T-helper 9 cell (primary cell): ENCODE results near the gene CDC25B.

ENCODE experiments used
- DNase-seq: peaks from one replicate; pipeline ENCODE4 v3.0.0-alpha.2; 2020
- total RNA-seq, 2 donors: gene quantifications; one replicate each; lab custom pipeline; 2026; lab: John Stamatoyannopoulos, UW

CDC25B gene
- 144 to 246 reads per million in 2 donors for total RNA-seq

DNA sequence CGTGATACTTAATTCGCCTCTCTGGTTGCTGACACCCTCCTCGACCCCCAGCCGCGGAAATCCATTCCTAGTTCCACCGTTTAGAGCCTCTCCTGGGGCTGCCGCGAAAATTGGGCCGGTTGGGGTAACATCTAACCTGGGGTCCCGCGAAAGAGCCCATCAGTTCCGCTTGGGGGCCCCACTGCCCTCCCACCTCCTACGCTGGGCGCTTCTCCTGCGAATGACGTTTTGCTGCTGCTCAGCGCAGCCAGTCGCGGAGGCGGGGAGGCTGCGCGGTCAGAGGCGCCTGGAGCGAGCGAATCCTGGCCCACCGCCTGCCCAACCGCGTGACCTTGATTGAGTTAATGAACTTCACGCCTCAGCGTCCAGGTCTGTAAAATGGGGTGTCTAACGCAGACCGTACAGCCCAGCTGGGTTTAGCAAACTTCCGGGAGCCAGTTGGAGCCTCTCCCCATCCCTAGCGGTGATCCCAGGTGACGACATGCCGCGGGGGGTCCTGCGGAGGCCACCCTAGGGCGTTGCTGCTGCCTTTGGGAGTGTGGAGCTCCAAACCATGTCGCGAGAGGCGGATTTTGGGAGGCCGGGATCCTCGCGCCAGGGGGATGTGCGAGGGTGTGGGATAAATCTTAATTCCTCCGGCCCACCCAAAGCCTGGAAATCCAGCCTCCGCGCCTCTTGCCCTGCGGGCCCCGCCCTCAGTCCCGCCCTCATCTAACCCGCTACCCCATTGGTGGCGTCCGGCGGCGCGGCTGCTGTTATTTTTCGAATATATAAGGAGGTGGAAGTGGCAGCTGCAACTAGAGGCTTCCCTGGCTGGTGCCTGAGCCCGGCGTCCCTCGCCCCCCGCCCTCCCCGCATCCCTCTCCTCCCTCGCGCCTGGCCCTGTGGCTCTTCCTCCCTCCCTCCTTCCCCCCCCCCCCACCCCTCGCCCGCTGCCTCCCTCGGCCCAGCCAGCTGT is at the start of gene CDC25B:
Gene CDC25B, plus strand, starts transcription at position 800 of the 958 bp plus-strand sequence. CDS start 222 bp downstream, outside the sequence.
- peak; percentile 85 for DNase-seq

DNA sequence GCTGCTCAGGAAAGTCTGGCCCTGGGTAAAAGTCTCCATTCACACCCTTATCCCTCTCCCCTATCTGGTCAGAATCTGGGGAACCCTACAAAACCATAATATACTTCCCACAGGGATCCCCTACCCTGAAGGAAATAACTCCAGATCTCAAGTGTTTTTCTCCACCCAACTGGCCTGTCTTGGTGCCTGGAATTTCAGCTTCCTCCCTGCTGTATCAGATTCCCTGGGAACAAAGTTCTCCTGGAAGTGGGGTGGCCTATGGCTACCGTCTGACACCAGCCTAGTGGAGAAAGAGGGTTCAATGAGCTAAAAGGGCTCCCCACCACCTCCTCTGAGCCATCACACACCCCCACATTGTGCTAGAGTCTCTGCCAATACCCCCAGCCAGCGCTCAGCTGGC is 48.6 kb upstream of the CDC25B start:
- DNase-seq, result no peak

DNA sequence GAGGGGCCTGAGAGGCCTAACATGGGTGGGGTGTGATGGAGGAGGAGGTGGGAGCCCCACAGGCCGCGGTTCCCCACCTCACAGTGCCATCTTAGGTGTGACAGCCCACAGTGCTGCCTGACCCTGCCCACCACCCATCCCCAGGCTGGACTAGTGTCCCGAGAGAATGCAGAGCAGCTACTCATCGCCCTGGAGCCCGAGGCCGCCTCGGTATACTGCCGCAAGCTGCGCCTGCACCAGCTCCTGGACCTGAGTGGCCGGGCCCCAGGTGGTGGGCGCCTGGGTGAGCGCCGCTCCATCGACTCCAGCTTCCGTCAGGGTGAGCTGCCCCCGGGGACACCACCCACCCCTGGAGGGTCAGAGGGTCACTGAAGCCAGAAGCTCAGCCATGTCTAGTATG is 48.0 kb upstream of the CDC25B start:
- DNase-seq, result no peak

DNA sequence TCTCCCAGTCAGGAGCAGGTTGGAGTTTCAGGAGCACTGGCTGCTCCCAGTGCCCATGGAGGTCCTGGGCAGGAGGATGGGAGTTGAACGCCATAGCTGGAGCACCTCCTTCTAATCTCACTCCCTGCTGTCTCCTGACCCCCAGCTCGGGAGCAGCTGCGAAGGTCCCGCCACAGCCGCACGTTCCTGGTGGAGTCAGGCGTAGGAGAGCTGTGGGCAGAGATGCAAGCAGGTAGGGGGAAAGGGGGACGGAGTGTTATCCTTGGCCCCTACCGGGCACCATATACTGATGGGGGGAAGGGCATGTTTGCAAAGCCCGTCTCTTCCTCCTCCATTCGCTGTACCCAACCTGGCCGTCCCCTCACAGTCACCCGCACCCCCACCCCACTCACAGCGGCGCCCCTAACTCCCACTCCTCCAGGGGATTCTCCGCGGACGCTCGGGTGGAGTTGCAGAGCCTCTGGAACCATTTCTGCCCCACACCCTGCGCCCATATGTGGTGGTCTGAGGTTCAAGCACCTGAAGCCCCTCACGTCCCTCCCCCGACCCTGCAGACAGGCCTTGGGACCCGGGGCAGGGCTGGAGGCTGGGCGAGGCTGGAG is 46.9 kb upstream of the CDC25B start:
- no peak for DNase-seq

DNA sequence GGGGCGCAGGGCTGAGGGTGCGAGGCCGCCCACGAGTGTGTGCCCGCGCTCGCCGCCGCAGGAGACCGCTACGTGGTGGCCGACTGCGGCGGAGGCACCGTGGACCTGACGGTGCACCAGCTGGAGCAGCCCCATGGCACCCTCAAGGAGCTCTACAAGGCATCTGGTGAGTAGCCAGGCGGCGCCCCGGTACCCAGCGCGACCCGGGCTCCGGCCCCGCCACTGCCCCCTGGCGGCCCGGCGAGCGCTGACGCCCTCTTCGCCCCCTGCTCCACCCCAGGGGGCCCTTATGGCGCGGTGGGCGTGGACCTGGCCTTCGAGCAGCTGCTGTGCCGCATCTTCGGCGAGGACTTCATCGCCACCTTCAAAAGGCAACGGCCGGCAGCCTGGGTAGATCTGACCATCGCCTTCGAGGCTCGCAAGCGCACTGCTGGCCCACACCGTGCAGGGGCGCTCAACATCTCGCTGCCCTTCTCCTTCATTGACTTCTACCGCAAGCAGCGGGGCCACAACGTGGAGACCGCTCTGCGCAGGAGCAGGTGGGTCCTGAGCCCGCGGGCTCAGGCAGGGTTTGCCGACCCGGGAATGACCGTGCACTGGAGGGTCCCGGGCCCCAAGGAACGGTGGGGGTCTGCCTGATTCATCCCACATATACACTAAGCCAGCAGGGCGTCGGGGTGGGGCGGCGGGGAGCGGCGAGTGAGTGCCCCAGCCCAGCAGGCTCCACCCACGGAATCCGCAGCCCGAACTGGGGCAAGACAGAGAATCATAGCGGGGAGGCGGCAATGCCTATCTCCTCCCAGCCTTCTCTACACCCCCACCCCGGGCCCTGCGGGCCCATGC is 46.2 kb upstream of the CDC25B start:
- DNase-seq, result no peak

DNA sequence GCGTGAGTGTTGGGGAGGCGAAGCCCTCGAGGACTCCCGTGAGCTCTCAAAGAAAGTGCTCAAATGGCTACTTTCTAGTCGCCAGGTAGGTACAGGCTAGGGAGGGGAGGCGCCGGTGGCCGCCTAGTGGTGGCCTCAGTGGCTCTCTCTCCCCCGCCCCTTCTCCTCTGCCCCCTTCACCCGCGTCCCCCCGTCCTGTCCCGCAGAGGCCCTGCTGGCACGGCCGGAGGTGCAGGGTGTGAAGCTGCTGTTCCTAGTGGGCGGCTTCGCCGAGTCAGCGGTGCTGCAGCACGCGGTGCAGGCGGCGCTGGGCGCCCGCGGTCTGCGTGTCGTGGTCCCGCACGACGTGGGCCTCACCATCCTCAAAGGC is 44.8 kb upstream of the CDC25B start:
- no peak for DNase-seq

DNA sequence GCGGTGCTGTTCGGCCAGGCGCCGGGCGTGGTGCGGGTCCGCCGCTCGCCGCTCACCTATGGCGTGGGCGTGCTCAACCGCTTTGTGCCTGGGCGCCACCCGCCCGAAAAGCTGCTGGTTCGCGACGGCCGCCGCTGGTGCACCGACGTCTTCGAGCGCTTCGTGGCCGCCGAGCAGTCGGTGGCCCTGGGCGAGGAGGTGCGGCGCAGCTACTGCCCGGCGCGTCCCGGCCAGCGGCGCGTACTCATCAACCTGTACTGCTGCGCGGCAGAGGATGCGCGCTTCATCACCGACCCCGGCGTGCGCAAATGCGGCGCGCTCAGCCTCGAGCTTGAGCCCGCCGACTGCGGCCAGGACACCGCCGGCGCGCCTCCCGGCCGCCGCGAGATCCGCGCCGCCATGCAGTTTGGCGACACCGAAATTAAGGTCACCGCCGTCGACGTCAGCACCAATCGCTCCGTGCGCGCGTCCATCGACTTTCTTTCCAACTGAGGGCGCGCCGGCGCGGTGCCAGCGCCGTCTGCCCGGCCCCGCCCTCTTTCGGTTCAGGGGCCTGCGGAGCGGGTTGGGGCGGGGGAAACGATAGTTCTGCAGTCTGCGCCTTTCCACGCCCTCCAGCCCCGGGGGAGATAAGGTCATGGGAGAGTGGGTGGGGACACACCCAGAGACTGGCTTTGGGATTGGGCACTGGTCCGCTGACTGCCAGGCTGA is 44.3 kb upstream of the CDC25B start:
- peak; percentile 28 for DNase-seq

DNA sequence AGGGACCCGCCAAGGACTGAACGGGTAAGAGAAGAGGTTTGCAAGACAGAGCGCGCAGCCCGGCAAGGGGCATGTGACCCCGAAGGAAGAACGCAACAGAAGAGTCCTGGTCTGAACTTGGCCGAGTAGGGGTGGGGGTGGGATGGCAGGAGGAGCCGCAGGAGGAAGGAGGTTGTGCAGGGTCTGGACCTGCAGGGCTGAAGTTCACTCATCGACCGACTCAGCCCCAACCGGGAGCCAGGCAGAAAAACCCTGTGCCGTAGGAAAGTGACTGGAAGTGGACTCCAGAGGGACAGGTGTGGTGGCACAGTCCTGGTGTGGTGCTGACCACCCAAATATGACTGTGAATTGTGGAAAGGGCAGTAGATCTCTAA is 43.7 kb upstream of the CDC25B start:
- DNase-seq, result no peak

DNA sequence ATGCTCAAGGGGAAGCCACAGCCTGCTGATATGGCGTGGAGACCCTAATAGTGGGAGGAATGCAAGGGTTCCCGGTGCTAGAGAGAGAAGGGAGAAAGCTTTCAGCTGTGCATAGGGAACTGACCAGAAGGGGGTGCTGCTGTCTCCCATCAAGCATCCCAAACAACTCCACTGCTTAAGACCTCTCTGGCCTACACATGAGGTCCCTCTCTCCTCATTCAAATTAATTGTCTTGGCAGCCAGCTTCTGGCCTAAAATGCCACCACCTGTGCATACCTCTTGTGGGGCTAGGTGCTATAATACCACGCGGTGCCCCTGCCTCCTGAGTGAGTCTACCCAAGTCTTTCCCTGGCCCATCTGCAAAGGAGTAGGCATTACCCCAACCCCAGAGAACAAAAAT is 43.0 kb upstream of the CDC25B start:
- peak; percentile 47 for DNase-seq

DNA sequence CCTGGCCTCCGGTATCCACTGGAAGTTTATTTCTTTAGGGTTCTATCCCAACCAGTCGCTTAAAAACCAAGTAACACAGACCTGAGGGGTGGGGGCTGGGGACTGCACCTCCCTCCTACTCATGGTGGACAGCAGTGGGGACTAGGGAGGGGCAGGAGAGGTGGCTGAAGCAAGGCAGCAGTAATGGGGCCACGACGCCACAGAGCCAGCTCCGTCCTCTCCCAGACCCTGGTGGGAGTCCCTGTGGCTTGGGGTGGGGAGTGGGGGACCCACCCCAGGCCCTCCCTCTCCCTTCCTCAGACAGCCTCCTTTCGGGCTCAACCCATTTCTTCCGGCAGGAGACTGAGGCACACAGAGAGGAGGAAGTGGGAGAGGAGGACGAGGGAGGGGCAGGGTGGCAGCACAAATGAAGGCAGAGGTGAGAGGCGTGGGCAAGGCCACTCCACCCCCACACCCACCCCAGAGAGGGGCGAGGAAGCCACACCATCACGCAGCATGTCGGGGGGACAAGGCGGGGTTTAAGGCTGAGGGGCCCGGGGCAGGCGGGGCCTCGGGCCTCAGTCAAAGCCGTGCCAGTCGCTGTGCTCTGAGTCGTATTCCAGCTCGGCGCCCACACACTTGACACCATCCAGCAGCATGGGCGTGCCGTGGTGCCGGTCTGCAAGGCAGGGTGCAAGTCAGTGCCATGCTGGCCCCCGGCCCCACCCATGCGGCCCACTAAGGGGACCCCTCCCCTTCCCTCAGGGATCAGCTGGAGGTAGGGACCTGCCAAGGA is 42.4 kb upstream of the CDC25B start:
- DNase-seq, result no peak

DNA sequence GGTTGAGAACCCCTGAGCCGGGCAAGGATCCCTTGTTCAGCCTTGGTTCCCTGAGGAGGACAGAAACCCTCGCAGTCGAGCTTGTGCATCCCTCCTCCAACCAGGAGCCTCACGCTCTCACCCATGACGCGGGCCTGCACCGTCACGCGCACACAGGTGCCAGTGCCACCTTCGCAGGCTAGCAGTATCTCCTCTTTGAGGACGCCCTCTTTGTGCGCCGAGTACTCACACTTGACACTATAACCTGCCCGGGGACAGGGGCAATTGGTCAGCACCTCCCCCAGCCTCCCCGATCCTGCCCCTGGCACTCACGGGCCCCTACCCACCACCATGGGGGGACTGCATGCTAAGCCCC is 41.9 kb upstream of the CDC25B start:
- no peak for DNase-seq

DNA sequence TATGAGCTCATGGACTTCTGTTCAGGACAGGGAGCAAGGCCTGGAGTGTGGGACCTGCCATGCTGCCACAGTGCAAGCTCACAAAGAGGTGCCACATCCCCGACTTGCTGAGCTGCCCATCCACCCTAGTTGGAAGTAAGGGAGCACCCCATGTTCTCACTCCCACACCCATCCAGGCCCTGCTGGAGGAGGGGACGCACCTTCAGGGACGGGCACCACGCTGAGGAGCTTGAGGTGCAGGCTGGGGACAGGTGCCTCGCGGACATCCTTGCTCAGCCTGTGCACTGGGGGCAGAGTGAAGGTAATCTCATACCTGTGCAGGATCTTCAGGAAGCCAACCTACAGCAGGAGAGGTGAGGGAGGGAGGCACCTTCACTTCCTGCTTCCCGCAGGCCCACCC is 40.8 kb upstream of the CDC25B start:
- DNase-seq, result no peak

DNA sequence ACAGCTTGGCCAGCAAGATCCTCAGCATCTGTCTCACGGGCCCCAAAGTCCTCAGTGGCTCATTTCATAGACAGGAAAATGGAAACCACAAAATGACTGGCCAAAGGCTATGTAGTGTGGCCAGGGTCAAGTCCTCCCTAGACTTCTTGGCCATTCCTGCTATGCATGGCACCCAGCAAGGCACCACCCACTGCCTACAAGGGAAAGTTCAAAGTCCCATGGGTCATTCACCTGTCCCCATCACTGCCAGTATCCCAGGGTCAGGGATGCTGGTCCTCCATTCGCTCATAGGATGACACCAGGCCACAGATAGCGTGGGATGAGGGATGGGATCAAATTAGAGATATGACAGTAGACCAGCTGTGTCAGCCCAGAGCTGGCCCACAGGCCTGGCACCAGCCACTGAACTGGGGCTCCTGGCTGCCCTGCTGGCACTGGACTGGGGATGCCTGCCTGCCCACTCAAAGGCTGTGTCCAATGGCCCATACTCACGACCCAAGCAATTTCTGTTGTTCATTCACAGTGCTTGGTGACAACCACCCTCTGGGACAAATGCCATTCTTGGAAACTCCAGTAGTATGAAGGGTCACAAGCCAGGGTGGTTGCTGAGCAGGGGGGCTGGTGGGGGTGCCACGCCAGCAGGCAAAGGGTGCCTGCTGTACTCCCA is 40.2 kb upstream of the CDC25B start:
- no peak for DNase-seq

DNA sequence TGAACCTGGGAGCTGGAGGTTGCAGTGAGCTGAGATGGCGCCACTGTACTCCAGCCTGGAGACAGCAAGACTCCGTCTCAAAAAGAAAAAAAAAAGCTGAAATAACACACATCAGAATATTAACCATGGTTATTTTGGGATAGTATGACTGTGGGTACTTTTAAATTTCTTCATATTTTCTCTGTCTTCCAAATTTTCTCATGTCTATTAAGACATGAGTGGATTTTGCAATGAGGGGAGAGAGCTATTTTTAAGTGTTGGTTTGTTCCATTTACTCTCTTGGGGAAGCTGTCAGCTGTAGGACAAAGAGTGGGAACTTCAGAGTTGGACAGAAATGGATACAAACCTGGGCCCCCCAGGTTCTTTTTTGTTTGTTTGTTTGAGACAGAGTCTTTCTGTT is 38.8 kb upstream of the CDC25B start:
- no peak for DNase-seq

DNA sequence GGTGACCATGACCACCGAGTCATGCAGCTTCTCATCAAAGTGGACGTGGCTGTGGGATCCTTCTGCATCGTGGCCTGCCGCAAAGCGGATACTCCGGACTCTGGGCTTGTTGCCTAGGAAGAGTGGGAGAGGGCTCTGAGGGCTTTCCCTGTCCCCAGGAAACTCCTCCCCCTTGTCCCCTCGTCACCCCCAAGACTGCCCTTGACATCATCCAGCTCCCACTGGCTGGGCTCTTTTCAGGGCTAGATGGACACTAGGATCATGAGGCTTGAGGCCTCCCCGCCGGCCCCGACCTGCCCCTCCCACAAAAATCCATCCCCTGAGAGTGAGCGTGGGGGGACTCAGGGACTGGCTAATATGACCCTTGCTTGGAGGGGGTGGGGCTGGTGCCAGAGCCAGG is 37.5 kb upstream of the CDC25B start:
- no peak for DNase-seq

DNA sequence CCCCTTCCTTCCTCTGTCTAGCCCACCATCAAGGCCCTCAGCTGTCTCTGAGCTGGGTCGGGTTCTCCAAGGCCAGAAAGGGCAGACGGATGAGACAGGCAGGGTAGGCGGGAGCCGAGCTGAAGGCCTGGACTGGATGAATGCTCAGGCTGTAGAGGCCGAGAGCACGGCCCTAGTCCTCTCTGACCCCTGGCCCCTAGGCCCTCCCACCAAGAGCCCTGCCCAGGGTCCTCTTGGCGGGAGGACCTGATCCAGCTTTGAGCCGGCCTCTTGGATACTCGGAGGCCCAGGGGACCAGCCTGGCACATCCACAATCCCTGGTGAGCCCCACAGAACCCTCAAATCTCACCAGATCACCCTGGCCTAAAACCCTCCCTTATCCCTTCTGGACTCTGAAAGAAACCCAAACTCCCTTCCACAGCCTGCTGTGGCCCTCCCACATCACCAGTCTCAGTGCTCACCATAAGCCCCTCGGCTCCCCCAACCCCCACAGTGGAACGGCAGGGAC is 36.7 kb upstream of the CDC25B start:
- no peak for DNase-seq

DNA sequence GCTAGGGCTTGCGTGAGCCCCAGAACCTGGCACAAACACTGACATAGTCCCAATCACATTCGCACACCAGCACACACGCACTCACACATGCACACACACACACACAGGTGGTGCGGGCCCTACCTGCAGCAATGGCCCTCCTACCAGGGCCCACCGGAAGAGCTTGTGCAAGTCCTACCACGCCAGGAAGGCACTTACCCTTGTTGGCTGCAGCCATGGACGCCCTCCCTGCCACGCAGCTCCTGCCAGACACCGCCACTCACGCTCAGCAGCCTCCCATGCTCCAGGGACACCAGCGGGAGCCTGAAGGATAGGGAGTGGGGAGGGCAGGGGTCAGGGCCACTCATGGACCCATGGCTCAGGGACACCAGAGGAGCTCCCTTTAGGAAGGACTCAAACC is 36.2 kb upstream of the CDC25B start:
- no peak for DNase-seq

DNA sequence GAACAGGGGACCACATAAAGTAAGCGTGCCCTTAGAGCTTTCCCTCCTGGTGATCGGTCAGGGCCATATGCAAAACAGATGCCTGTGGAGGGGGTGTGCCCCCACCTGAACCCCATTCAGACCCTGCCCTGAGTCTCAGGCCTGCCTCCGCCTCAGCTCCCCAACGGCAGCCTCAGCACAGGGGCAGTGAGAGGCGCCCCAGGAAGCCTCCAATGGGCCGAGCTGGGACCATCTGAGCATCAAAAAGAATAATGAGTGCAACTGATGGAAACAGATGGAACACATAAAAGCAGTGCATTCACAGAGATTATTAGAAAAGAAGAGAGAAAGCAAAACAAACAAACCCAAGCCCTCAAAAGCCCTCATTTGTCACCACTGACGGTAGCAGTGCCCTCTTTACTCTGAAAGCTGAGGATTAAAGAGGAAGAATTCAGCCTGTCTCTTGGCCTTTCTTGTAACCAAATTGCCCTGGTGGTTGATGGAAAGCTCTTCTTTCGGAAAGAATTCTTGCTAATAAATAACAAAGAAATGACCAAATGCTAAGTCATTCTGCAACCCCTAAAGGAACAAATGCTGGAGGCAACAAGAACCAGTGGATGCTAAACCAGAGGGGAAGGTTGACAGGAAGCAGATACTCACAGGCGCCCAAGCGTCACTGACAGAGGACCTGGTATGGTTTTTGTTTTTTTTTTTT is 35.3 kb upstream of the CDC25B start:
- no peak for DNase-seq

DNA sequence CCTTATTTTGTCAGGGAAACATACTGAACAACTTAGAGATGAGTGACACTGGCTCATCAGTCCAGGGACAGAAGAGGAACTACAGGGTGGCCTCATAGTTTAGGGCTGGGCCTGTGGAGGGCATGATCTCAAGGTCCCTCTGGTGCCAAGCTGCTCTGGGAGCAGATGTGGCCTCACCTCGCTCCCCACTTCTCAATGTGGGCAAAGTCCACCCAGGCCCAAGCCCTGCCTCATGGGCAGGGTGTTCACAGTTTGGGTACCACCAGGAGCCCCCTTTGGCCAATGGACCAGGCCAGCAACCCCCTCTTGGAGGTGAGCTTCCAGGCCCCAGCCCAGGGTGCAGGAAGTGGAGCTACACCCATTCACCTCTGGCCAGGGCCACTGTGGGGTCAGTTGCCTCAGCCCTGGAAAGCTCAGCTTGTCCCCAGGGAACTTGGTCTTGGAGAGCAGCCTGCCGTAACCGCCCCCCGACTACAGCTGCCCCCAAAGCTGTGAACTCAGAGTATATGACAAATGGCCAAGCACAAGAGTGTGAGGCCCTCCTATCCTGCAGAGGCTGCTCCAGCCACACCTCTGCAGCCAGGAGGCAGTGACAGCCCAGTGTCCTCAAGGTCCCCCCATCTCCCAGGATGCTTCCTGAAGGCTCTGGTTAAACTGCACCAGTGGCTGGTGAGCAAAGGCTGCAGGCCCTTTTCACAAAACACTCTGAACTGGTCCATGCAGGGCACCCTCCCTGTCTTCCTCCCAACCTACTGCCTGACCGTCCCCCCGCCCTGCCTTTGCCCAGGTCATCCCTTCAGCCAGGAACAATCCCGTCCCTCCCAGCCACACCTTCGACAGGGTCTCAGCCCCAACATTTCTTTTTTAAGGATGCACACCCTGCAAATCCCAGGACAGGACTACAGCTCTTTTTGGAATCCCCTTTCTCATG is 32.2 kb upstream of the CDC25B start:
- no peak for DNase-seq
